BE2C (cell line): ENCODE data around the gene AP5B1.
"Not testable (repeated sequence)": the region's sequence is repeated elsewhere in the genome, so short reads cannot be mapped to it uniquely, and the experiment has no call there.

Experiments
- DNase-seq: peaks from one replicate; pipeline ENCODE4 v3.0.0-alpha.2; 2020
- H3K27me3 ChIP-seq: fragments of 250-450 bp; sonication (Bioruptor Pico); 2 replicates; pipeline ENCODE4 v1.5.1; 2020; ENCODE audit warnings: mild to moderate bottlenecking
- H3K36me3 ChIP-seq: fragments of 250-450 bp; sonication (Bioruptor Pico); 2 replicates; pipeline ENCODE4 v1.5.1; 2020; ENCODE audit warnings: mild to moderate bottlenecking
- H3K4me1 ChIP-seq: fragments of 250-450 bp; sonication (Bioruptor Pico); 2 replicates; pipeline ENCODE4 v1.5.1; 2020
- H3K4me3 ChIP-seq: 2 replicates; pipeline ENCODE4 v1.5.1; 2011; ENCODE audit warnings: low read depth, low read length
- H3K9me3 ChIP-seq: fragments of 250-450 bp; sonication (Bioruptor Pico); 2 replicates; pipeline ENCODE4 v1.5.1; 2020
- TF ChIP-seq, protein P1 (sequence below): IDR thresholded peaks from 2 replicates; pipeline ENCODE4 v1.5.1; 2012; ENCODE audit warnings: mild to moderate bottlenecking, low read depth, low read length

AP5B1 gene

GRCh38 chr11:65773784-65774411 lies 6.9 kb downstream of the AP5B1 start:
- Histone ChIP-seq H3K4me3 (no peak overlapping the region), H3K4me1 (no peaks in the 10 kb centered on the region), H3K9me3 (no peaks in the 10 kb centered on the region), H3K27me3 (no peaks in the 10 kb centered on the region), H3K36me3 (no peaks in the 10 kb centered on the region)
- TF ChIP-seq, protein P1, sequence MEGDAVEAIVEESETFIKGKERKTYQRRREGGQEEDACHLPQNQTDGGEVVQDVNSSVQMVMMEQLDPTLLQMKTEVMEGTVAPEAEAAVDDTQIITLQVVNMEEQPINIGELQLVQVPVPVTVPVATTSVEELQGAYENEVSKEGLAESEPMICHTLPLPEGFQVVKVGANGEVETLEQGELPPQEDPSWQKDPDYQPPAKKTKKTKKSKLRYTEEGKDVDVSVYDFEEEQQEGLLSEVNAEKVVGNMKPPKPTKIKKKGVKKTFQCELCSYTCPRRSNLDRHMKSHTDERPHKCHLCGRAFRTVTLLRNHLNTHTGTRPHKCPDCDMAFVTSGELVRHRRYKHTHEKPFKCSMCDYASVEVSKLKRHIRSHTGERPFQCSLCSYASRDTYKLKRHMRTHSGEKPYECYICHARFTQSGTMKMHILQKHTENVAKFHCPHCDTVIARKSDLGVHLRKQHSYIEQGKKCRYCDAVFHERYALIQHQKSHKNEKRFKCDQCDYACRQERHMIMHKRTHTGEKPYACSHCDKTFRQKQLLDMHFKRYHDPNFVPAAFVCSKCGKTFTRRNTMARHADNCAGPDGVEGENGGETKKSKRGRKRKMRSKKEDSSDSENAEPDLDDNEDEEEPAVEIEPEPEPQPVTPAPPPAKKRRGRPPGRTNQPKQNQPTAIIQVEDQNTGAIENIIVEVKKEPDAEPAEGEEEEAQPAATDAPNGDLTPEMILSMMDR = peak; percentile 44
- DNase-seq = no peak

DNA sequence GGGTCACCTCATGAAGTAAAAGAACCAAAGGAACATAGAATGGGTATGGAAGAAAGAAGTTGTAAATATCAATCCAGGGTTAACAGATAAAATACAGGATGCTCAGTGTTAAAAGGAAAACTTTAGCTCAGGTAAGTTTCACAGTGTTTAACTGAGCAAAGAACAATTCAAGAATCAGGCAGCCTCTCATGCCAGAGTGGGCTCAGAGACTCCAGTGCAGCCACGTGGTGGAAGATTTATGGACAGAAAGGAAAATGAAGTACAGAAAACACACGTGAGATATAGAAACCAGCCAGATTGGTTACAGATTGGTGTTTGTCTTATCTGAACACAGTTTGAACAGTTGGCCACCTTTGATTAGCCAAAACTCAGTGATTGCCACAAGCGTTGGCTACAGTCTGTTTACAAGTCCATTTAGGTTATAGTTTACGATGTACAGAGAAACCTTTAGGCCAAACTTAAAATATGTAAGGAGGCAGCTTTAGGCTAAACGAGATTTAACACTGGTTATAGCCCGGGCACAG lies 9.1 kb downstream of the AP5B1 start:
- H3K4me1 ChIP-seq = no peaks in the 10 kb centered on the region
- no peaks in the 10 kb centered on the region for H3K36me3 ChIP-seq
- DNase-seq = no peak
- H3K27me3 ChIP-seq = peaks cover 5% of the 10 kb centered on the region
- TF ChIP-seq, protein P1 = no peak
- H3K4me3 ChIP-seq = no peak overlapping the region
- no peaks in the 10 kb centered on the region for H3K9me3 ChIP-seq

DNA sequence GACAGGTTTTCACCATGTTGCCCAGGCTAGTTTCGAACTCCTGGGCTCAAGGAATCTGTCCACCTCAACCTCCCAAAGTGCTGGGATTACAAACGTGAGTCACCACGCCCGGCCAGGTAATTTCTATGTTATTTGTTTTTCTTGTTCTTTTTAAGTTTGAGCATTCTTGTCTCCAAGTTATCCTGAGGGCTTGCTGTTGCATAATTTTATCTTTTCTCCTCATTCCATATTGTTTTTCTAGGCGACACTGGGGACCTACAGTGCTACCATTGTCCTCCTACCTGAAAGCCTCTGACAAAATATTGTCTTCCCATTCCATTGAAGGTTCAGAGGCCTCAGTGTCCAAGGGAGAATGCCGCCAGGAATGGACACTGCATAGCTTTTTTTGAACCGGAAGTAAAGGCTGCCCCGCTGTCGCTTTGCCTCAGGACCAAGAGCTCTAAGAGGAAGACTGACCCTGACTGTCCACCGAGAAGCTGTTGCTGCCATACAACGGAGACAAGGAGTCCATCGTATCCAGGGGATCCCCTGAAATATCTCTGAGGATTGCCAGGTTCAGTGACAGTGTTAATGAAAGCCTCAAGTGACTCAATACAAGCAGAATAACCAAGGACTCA lies 9.7 kb downstream of the AP5B1 start:
- no peak for DNase-seq
- Histone ChIP-seq H3K27me3 (peaks cover 11% of the 10 kb centered on the region), H3K9me3 (no peaks in the 10 kb centered on the region), H3K36me3 (no peaks in the 10 kb centered on the region), H3K4me3 (no peak overlapping the region), H3K4me1 (no peaks in the 10 kb centered on the region)
- TF ChIP-seq, protein P1 = no peak

DNA sequence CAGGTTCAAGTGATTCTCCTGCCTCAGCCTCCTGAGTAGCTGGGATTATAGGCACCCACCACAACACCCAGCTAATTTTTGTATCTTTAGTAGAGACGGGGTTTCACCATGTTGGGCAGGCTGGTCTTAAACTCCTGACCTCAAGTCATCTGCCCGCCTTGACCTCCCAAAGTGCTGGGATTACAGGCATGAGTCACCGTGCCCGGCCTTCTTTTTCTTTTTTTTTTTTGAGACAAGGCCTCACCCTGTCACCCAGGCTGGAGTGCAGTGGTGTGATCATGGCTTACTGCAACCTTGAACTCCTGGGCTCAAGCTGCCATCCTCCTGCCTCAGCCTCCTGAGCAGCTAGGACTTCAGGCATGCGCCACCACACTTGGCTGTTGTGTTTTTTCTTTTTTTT lies 13.0 kb downstream of the AP5B1 start:
- H3K4me1 ChIP-seq = not testable (repeated sequence)

DNA sequence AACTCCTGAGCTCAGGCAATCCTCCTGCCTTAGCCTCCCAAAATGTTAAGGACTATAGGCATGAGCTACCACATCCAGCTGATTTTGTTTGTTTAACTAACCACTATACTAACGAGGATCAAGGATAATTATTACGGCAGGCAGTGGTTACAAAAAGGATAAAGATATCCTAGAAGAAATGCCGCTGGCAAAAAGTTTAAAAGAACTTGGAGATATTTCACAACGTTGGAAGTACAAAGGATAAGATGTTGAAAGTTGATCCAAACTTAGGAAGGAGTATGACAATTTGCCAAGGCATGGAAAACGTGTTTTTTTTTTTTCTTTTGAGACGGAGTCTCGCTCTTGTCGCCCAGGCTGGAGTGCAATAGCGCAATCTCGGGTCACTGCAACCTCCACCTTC lies 13.4 kb downstream of the AP5B1 start:
- no peak overlapping the region for H3K4me3 ChIP-seq
- no peaks in the 10 kb centered on the region for H3K36me3 ChIP-seq
- TF ChIP-seq, protein P1 = no peak
- no peak for DNase-seq
- no peaks in the 10 kb centered on the region for H3K4me1 ChIP-seq
- peaks cover 29% of the 10 kb centered on the region for H3K27me3 ChIP-seq
- no peaks in the 10 kb centered on the region for H3K9me3 ChIP-seq

More for the DNA sequence above, 13.0 kb downstream of the AP5B1 start:
- peaks cover 29% of the 10 kb centered on the region for H3K27me3 ChIP-seq
- not testable (repeated sequence) for H3K4me3 ChIP-seq, H3K9me3 ChIP-seq, DNase-seq, H3K36me3 ChIP-seq

- H3K4me1 ChIP-seq = no peaks in the 10 kb centered on the region
- H3K4me3 ChIP-seq = no peak overlapping the region
- H3K36me3 ChIP-seq = no peaks in the 10 kb centered on the region
- no peaks in the 10 kb centered on the region for H3K9me3 ChIP-seq
- TF ChIP-seq, protein P1 = no peak
- DNase-seq = no peak
- H3K27me3 ChIP-seq = peaks cover 29% of the 10 kb centered on the region
These were observed 14.2 kb downstream of the AP5B1 start for GRCh38 chr11:65766535-65766934.
